GM12878 (cell line): ENCODE measurements around the gene ACTA2. TPM values are rescaled to one million over a fixed set of nuclear protein-coding genes. Genes with fewer than 3 reads are reported as not detected.

Experiments used
- ATAC-seq: fragments of 200-7000 bp; cut with Tn5 transposase; 3 replicates; pipeline ENCODE4 v1.9.1; 2020; ENCODE audit warnings: mild to moderate bottlenecking, moderate library complexity
- BruUV-seq: library from RNA; stranded (reverse); fragments of 400-500 nt; replicated peaks from 2 replicates; lab custom pipeline; 2021; lab: Mats Ljungman, UMichigan
- CTCF ChIA-PET: fragments of 300-600 bp; sonication (Branson Sonifier 250); formaldehyde crosslinking; extraction: SDS; loops from one replicate; lab custom pipeline; 2021; ENCODE audit warnings: inconsistent platforms; lab: Yijun Ruan, JAX
- POLR2A ChIA-PET: fragments of 350-600 bp; formaldehyde crosslinking; extraction: SDS; loops from one replicate; lab custom pipeline; 2021; ENCODE audit warnings: inconsistent platforms; lab: Charles Lee
- RAD21 ChIA-PET: fragments of 300-600 bp; sonication (Branson Sonifier 250); formaldehyde crosslinking; loops from one replicate; lab custom pipeline; 2023; ENCODE audit warnings: antibody characterized with exemption; ENCODE audit not compliant: unreplicated experiment; lab: Charles Lee
- SMC1A ChIA-PET: fragments of 300-600 bp; sonication (Branson Sonifier 250); formaldehyde crosslinking; loops from one replicate; lab custom pipeline; 2023; ENCODE audit not compliant: unreplicated experiment, uncharacterized antibody; lab: Charles Lee
- DNase-seq: peaks from one replicate; pipeline ENCODE4 v3.0.0-alpha.2; 2011; ENCODE audit warnings: low read depth, low spot score
- FAIRE-seq: peaks from 3 replicates; lab custom pipeline; 2011; peaks lifted over from hg19 to GRCh38; lab: Jason Lieb, UNC
- H2AFZ ChIP-seq: 2 replicates; pipeline ENCODE4 v1.6.0; 2011; ENCODE audit warnings: low read depth, low read length, control low read depth; ENCODE audit not compliant: control insufficient read depth
- H3K27ac ChIP-seq: 2 replicates; pipeline ENCODE4 v1.5.1; 2011; ENCODE audit warnings: control low read depth; ENCODE audit not compliant: control insufficient read depth, insufficient read depth
- H3K27me3 ChIP-seq, 2 experiments: replicated peaks in 1 of 2; 2 replicates each; pipeline versions ENCODE4 v1.6.0 to v1.6.1; 2011; ENCODE audit warnings: low read length in 1 of 2; ENCODE audit not compliant: control insufficient read depth in 2 of 2, insufficient read depth in 2 of 2
- H3K36me3 ChIP-seq, 2 experiments: 2 replicates each; pipeline ENCODE4 v1.5.1; 2011; ENCODE audit warnings: low read length in 1 of 2; ENCODE audit not compliant: control insufficient read depth in 2 of 2, insufficient read depth in 2 of 2
- H3K4me1 ChIP-seq: 2 replicates; pipeline ENCODE4 v1.6.1; 2011; ENCODE audit warnings: mild to moderate bottlenecking, low read length, moderate library complexity, mixed read lengths; ENCODE audit not compliant: control insufficient read depth, insufficient read depth
- H3K4me2 ChIP-seq: 2 replicates; pipeline ENCODE4 v1.6.0; 2011; ENCODE audit warnings: control low read depth; ENCODE audit not compliant: control insufficient read depth, insufficient read depth
- H3K4me3 ChIP-seq: fragments of 200-600 bp; sonication (generic); 2 replicates; pipeline ENCODE4 v1.5.1; 2016
- H3K79me2 ChIP-seq: 2 replicates; pipeline ENCODE4 v1.6.0; 2011; ENCODE audit warnings: low read length; ENCODE audit not compliant: control insufficient read depth, insufficient read depth
- H3K9ac ChIP-seq: 2 replicates; pipeline ENCODE4 v1.8.0; 2011; ENCODE audit warnings: low read length, control low read depth, mixed read lengths; ENCODE audit not compliant: control insufficient read depth, insufficient read depth
- H3K9me3 ChIP-seq: replicated peaks from 3 replicates; pipeline ENCODE4 v1.5.1; 2011; ENCODE audit warnings: mild to moderate bottlenecking, low read length; ENCODE audit not compliant: control insufficient read depth, insufficient read depth
- H4K20me1 ChIP-seq: 2 replicates; pipeline ENCODE4 v1.6.0; 2011; ENCODE audit not compliant: control insufficient read depth, insufficient read depth
- BMI1 ChIP-seq: fragments of 450-650 bp; IDR thresholded peaks from 2 replicates; pipeline ENCODE4 v1.6.1; 2016; ENCODE audit warnings: mild to moderate bottlenecking, moderate library complexity, borderline replicate concordance
- BRCA1 ChIP-seq: IDR thresholded peaks from 2 replicates; pipeline ENCODE4 v1.6.1; 2011; ENCODE audit warnings: low read depth, low read length, improper control_type of control experiment
- ELK1 ChIP-seq: IDR thresholded peaks from 2 replicates; pipeline ENCODE4 v1.6.1; 2012; ENCODE audit warnings: low read depth, low read length, improper control_type of control experiment
- GATAD2B ChIP-seq: fragments of 450-650 bp; conservative IDR thresholded peaks from 2 replicates; pipeline ENCODE4 v1.6.1; 2017; ENCODE audit warnings: low read depth, mild to moderate bottlenecking, moderate library complexity
- HSF1 ChIP-seq: fragments of 150-350 bp; IDR thresholded peaks from 2 replicates; pipeline ENCODE4 v1.6.1; 2014; ENCODE audit warnings: mild to moderate bottlenecking, low read depth, low read length
- MEF2B ChIP-seq: fragments of 450-650 bp; IDR thresholded peaks from 2 replicates; pipeline ENCODE4 v1.6.1; 2018; ENCODE audit warnings: mild to moderate bottlenecking, moderate library complexity; ENCODE audit not compliant: partially characterized antibody, poor library complexity, severe bottlenecking
- MXI1 ChIP-seq: fragments of 150-350 bp; IDR thresholded peaks from 2 replicates; pipeline ENCODE4 v1.6.1; 2011; ENCODE audit warnings: low read depth, mild to moderate bottlenecking, inconsistent platforms, low read length, improper control_type of control experiment
- NFYB ChIP-seq: IDR thresholded peaks from 2 replicates; pipeline ENCODE4 v1.6.1; 2011; ENCODE audit warnings: low read depth, mild to moderate bottlenecking, low read length, improper control_type of control experiment, moderate library complexity; ENCODE audit not compliant: insufficient read depth
- PKNOX1 ChIP-seq: fragments of 450-650 bp; IDR thresholded peaks from 2 replicates; pipeline ENCODE4 v1.6.1; 2016; ENCODE audit warnings: mild to moderate bottlenecking
- RELA ChIP-seq: fragments of 450-650 bp; IDR thresholded peaks from 2 replicates; pipeline ENCODE4 v1.8.0; 2014; ENCODE audit warnings: borderline replicate concordance; ENCODE audit not compliant: partially characterized antibody
- RELB ChIP-seq: fragments of 450-650 bp; IDR thresholded peaks from 2 replicates; pipeline ENCODE4 v1.6.1; 2017; ENCODE audit warnings: low read depth, mild to moderate bottlenecking, moderate library complexity
- RFX5 ChIP-seq: IDR thresholded peaks from 2 replicates; pipeline ENCODE4 v1.6.1; 2011; ENCODE audit warnings: low read depth, low read length, improper control_type of control experiment
- SIX5 ChIP-seq: IDR thresholded peaks from 2 replicates; pipeline ENCODE4 v1.6.1; 2011; ENCODE audit warnings: mild to moderate bottlenecking, low read depth, low read length, moderate library complexity; ENCODE audit not compliant: severe bottlenecking
- SUPT20H ChIP-seq: IDR thresholded peaks from 2 replicates; pipeline ENCODE4 v1.6.1; 2011; ENCODE audit warnings: low read depth, mild to moderate bottlenecking, low read length, moderate library complexity, borderline replicate concordance; ENCODE audit not compliant: control insufficient read depth
- TAF1 ChIP-seq: IDR thresholded peaks from 2 replicates; pipeline ENCODE4 v1.6.1; 2011; ENCODE audit warnings: mild to moderate bottlenecking, low read depth, low read length, borderline replicate concordance
- YY1 ChIP-seq: IDR thresholded peaks from 2 replicates; pipeline ENCODE4 v1.6.1; 2011; ENCODE audit warnings: low read depth, mild to moderate bottlenecking, low read length
- WGBS: methylation state at CpG from one replicate; pipeline ENCODE4 v1.1.6; 2016; ENCODE audit warnings: low lambda C conversion rate; ENCODE audit not compliant: insufficient replicate concordance, insufficient coverage; ENCODE audit errors: missing lambda C conversion rate; 5-methylcytosine and 5-hydroxymethylcytosine counted together
- in situ Hi-C: fragments of 300-500 bp; cut with MboI; formaldehyde crosslinking; loops from 9 replicates; pipeline ENCODE4 v1.14.3; 2018; ENCODE audit warnings: mixed read lengths
- intact Hi-C: fragments of 100-400 bp; cut with micrococcal nuclease; formaldehyde crosslinking; loops from one replicate; pipeline ENCODE4 v1.14.2; 2022; ENCODE audit not compliant: unreplicated experiment
- polyA plus RNA-seq, 11 experiments: library from polyadenylated mRNA; depleted of rRNA in 4 of 11; unstranded in 6 of 11; stranded (reverse) in 5 of 11; fragments of >200 nt; fragmentation: Nextera tagmentation in 4 of 11; fragmentation: Illumina TruSeq in 1 of 11; extraction: Ambion mirVana in 4 of 11; extraction: Trizol in 1 of 11; gene quantifications; 1 replicate in 1 of 11; 2 replicates in 10 of 11; pipeline versions ENCODE4 v1.2.1 to v1.2.3, GENCODE V29; 2011 to 2016; ENCODE audit warnings: inconsistent platforms in 2 of 11, missing spikeins in 2 of 11, low read depth in 1 of 11
- total RNA-seq, 4 experiments: library from RNA; depleted of rRNA in 3 of 4; stranded (reverse); fragments of >200 nt in 3 of 4; fragmentation: Illumina TruSeq in 1 of 4; extraction: Trizol in 1 of 4; gene quantifications; 2 replicates each; pipeline versions ENCODE4 v1.2.1 to v1.2.3, GENCODE V29; 2013 to 2021

ACTA2 gene
- total and polyA plus RNA-seq, 10 of the 15 experiments (the other 5 are each of a cell fraction or from before 2014, with no cell fraction given) = 7.4 to 78.2 (median 32.4) TPM

- no peak for ATAC-seq
- H3K4me3 ChIP-seq = peak overlapping the region; percentile 41; the same call in 1 of the 2 replicates
- in situ Hi-C loops = no loop called here
Observed at GRCh38 chr10:88975377-88975720, 22.8 kb upstream of the ACTA2 start.

More at GRCh38 chr10:88975377-88975720, 22.8 kb upstream of the ACTA2 start:
- Histone ChIP-seq H4K20me1 (no peaks in the 10 kb centered on the region), H3K27me3 (no peaks in the 10 kb centered on the region), H3K4me2 (peak overlapping the region; percentile 74)
- no peak for DNase-seq
- RAD21 ChIA-PET = interaction anchor here (1.0 to 1.3 kb wide), 2 partner anchors 16 to 43 kb away, joined by 3 read pairs; partner anchors contain the start of gene FAS
- intact Hi-C loops = no loop called here
- TF ChIP-seq BRCA1 = no peak
- no peak for TF ChIP-seq GATAD2B
- no peak for TF ChIP-seq SUPT20H
- TF ChIP-seq HSF1 = no peak
- no peak for TF ChIP-seq NFYB
- no peak for TF ChIP-seq MXI1
- no peak for TF ChIP-seq SIX5
- no peak for TF ChIP-seq RELA
- TF ChIP-seq TAF1 = no peak
- TF ChIP-seq ELK1 = no peak
- TF ChIP-seq YY1 = no peak
- no peak for TF ChIP-seq PKNOX1
- no peak for TF ChIP-seq RFX5
- no peak for TF ChIP-seq BMI1
- no peak for TF ChIP-seq RELB
- no peak for TF ChIP-seq MEF2B
- TF ChIP-seq, all 136 proteins: peak for 0
- no peak for FAIRE-seq
- no peaks in the 10 kb centered on the region for H3K9me3 ChIP-seq
- 0 out of 2 replicates have a peak overlapping the region, but pooled peaks have one; percentile 12 for H3K9ac ChIP-seq
- no peaks in the 10 kb centered on the region for H3K36me3 ChIP-seq
- BruUV-seq = no TSS peak
- ChIA-PET CTCF (interaction anchor here (1.6 kb wide), 1 partner anchor 12 kb away, joined by 4 read pairs; no protein-coding TSS in a partner anchor), SMC1A (interaction anchor here (1.2 to 3.2 kb wide), 3 partner anchors 12 to 39 kb away, joined by 3 to 11 read pairs (median 3); no protein-coding TSS in a partner anchor), POLR2A (no interaction called here)
- H3K4me1 ChIP-seq = no peaks in the 10 kb centered on the region
- 100% methylated on average over 3 of the region's 3 CpGs for WGBS
- peak overlapping the region; percentile 49; the same call in 1 of the 2 replicates for H3K27ac ChIP-seq
- H3K79me2 ChIP-seq = no peaks in the 10 kb centered on the region
- peak overlapping the region; percentile 77 for H2AFZ ChIP-seq
